LNCaP clone FGC (cell line): ENCODE data around the gene ASB15.
"Not testable (repeated sequence)": the region's sequence is repeated elsewhere in the genome, so short reads cannot be mapped to it uniquely, and the experiment has no call there.

Source experiments
- DNase-seq: peaks from one replicate; pipeline ENCODE4 v3.0.0-alpha.2; 2011; ENCODE audit warnings: low read depth
- H3K4me3 ChIP-seq: 2 replicates; pipeline ENCODE4 v1.5.1; 2011; ENCODE audit warnings: mild to moderate bottlenecking, low read depth, low read length, control low read depth
- TF ChIP-seq, protein P1 (sequence below): IDR thresholded peaks from 2 replicates; pipeline ENCODE4 v1.5.1; 2012; ENCODE audit warnings: mild to moderate bottlenecking; ENCODE audit not compliant: control insufficient read depth, insufficient read depth; ENCODE audit errors: extremely low read depth

ASB15 gene

DNA sequence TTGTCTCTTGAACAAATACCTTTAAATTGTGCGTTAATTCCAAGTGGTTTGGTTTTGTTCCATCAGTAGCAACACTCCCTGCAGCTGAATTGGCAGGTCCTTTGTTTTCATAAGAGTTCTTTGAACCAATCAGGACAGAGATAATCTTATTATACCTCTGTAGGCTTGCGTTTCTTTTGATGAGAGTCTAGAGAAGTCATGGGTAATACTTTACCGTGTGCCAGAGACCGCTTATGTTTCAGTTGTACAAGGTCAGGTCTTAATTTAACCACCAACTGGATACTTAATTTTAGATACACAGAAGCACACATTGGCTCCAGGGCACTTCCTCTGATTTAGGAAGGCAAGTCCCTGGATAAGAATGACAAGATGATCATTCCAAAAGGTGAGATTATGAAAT is at the start of gene ASB15:
Gene ASB15, plus strand, starts transcription at position 292 of the 400 bp plus-strand sequence. CDS start 12,682 bp downstream, outside the sequence.
- TF ChIP-seq, protein P1, sequence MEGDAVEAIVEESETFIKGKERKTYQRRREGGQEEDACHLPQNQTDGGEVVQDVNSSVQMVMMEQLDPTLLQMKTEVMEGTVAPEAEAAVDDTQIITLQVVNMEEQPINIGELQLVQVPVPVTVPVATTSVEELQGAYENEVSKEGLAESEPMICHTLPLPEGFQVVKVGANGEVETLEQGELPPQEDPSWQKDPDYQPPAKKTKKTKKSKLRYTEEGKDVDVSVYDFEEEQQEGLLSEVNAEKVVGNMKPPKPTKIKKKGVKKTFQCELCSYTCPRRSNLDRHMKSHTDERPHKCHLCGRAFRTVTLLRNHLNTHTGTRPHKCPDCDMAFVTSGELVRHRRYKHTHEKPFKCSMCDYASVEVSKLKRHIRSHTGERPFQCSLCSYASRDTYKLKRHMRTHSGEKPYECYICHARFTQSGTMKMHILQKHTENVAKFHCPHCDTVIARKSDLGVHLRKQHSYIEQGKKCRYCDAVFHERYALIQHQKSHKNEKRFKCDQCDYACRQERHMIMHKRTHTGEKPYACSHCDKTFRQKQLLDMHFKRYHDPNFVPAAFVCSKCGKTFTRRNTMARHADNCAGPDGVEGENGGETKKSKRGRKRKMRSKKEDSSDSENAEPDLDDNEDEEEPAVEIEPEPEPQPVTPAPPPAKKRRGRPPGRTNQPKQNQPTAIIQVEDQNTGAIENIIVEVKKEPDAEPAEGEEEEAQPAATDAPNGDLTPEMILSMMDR, result no peak
- no peak within 1 kb of the TSS for H3K4me3 ChIP-seq
- DNase-seq, result no peak

DNA sequence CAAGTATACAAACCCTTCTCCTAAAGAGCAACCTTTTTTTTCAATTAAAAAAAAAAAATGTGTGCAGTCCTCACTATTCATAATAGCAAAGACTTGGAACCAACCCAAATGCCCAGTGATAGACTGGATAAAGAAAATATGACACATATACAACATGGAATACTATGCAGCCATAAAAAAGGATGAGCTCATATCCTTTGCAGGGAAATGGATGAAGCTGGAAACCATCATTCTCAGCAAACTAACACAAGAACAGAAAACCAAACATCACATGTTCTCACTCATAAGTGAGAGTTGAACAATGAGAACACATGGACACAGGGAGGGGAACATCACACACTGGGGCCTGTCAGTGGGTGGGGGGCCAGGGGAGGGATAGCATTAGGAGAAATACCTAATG is 49.5 kb upstream of the ASB15 start:
- H3K4me3 ChIP-seq, DNase-seq: not testable (repeated sequence)

- DNase-seq, result no peak
- TF ChIP-seq, protein P1, result no peak
- H3K4me3 ChIP-seq, result no peak overlapping the region
These were observed 49.0 kb upstream of the ASB15 start for GRCh38 chr7:123552641-123553040.

DNA sequence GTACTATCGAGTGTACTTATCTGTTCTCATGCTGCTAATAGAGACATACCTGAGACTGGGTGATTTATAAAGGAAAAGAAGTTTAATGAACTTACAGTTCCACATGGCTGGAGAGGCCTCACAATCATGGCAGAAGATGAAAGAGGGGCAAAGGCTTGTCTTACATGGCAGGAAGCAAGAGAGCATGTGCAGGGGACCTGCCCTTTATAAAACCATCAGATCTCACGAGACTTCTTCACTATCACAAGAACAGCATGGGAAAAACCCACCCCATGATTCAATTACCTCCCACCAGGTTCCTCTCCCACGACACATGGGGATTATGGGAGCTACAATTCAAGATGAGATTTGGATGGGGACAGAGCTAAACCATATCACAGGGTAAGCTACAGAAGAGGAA is 48.5 kb upstream of the ASB15 start:
- no peak for DNase-seq

DNA sequence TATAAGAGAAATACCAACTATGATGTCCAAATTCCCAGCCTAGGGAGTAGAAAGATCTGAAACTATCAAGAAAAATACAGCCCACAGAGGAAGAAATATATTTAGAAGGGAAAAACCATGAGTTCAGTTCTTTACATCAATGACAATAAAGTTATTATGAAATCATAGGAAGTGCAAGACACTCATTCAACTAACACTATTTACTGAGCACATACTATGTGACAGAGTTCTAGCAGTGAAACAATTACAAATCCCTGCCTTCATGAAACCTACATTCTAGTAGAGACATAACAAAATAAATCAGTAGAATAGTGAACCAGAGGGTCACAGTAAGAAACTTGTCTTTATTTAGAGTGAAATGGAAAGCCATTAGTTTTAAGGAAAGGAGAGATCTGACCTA is 46.1 kb upstream of the ASB15 start:
- H3K4me3 ChIP-seq, result no peak overlapping the region
- TF ChIP-seq, protein P1, result no peak
- DNase-seq, result no peak

More for the DNA sequence above, 48.5 kb upstream of the ASB15 start:
- TF ChIP-seq, protein P1, result no peak
- no peak overlapping the region for H3K4me3 ChIP-seq

DNA sequence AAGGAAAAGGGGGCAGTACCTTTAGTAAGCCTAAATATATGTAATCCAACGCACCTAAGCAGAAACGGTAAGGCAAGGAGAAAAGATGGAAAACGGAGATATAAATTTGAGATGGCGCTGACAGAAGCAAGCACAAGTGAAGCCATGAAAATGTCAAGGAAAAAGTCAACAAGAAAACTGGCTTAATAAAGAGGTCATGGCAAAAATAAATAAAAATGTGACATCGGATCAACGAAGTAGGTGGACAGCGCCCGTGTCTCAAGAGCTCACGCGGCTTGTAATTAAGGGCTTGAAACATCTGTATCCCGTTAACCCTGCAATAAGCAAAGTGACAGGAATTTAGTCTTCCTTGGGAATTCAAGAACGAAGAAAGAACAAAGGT is 44.6 kb upstream of the ASB15 start:
- no peak for DNase-seq
- peak overlapping the region; percentile 93 for H3K4me3 ChIP-seq
- TF ChIP-seq, protein P1, result no peak

DNA sequence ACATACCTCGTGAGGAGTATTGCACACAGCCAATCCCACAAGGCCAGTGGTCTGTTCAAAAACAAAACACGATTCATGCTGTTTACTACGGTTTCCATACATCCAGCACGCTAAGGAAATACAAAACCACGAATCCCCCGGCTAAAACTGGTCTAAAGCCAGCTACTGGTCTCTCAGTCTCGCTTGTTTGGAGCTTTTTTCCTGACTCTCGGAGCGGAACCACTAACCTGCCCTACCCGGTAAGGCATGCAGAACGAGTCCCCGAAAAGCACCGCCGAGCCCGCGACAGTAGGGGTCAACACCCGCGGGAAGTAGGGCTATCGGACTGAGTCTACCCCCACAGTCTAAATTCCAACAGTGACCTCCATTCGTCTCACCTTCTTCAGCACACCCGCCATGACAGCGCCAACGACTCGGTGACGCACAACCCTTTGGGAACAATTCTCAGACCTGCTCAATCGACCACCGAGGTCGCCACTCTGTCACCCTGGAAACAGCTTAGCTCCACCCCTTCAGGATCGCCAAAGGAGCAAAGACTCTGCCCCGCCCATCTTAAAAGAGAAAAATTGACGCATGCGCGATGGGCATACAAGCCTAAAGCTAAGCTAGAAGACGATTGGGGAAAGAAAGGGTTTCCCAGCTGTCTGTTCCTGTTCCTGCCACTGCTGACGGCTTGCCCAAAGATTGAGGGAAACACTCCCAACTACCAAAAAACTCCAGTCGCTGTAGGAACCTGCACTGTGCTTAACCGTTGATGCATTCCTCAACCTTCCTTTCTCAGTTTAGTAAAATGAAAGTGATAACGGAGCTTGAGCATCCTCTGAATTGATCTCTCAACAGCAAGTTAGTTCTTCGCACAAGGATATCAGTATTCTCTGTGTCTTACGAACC is 44.0 kb upstream of the ASB15 start, which contains the start of gene NDUFA5:
Gene NDUFA5, minus strand, starts transcription at position 421 of the 891 bp plus-strand sequence. Its CDS starts 23 bp downstream, at position 398.
- TF ChIP-seq, protein P1, result no peak
- peak; percentile 98 for DNase-seq
- H3K4me3 ChIP-seq, result peak within 1 kb of the TSS; percentile 93
